CD14-positive monocyte (primary cell): ENCODE measurements around the gene IFI35. TPM values are rescaled to one million over a fixed set of nuclear protein-coding genes. Genes with fewer than 3 reads are reported as not detected.

Experiments
- DNase-seq, 3 donors: peaks; one replicate each; pipeline ENCODE4 v3.0.0-alpha.2; 2011 to 2022
- H2AFZ ChIP-seq: 2 replicates; pipeline ENCODE4 v1.6.0; 2012; ENCODE audit warnings: mild to moderate bottlenecking, low read depth, low read length, inconsistent platforms; ENCODE audit not compliant: insufficient read depth, poor library complexity, severe bottlenecking
- H3K27ac ChIP-seq, 2 donors: 1 replicate in 1 of 2; 2 replicates in 1 of 2; pipeline ENCODE4 v1.5.1; 2012 to 2013; ENCODE audit warnings: low read length in 2 of 2, control low read depth in 1 of 2, inconsistent platforms in 1 of 2, low read depth in 1 of 2, mild to moderate bottlenecking in 1 of 2
- H3K27me3 ChIP-seq, 2 donors: one replicate each; pipeline versions ENCODE4 v1.6.0 to v1.6.1; 2011 to 2013; ENCODE audit warnings: low read length in 2 of 2; ENCODE audit not compliant: control insufficient read depth in 2 of 2, insufficient read depth in 2 of 2
- H3K36me3 ChIP-seq, 2 donors: replicated peaks in 1 of 2; 1 replicate in 1 of 2; 2 replicates in 1 of 2; pipeline versions ENCODE4 v1.5.1 to v1.6.1; 2012 to 2013; ENCODE audit warnings: low read length in 2 of 2, control low read depth in 1 of 2, inconsistent platforms in 1 of 2, mild to moderate bottlenecking in 1 of 2; ENCODE audit not compliant: insufficient read depth in 2 of 2, control insufficient read depth in 1 of 2
- H3K4me1 ChIP-seq, 2 donors: 1 replicate in 1 of 2; 2 replicates in 1 of 2; pipeline versions ENCODE4 v1.5.1 to v1.6.1; 2012 to 2013; ENCODE audit warnings: low read length in 2 of 2, control low read depth in 1 of 2, inconsistent platforms in 1 of 2, mild to moderate bottlenecking in 1 of 2, moderate library complexity in 1 of 2; ENCODE audit not compliant: insufficient read depth in 2 of 2, control insufficient read depth in 1 of 2
- H3K4me2 ChIP-seq: replicated peaks from 2 replicates; pipeline ENCODE3; 2012; ENCODE audit warnings: low read length, moderate library complexity, mild to moderate bottlenecking; ENCODE audit not compliant: poor library complexity, severe bottlenecking; ENCODE audit errors: extremely low read depth
- H3K4me3 ChIP-seq, 3 experiments: fragments of 200-600 bp in 1 of 3; sonication (generic) in 1 of 3; replicated peaks in 1 of 3; 1 replicate in 2 of 3; 2 replicates in 1 of 3; pipeline ENCODE4 v1.5.1; 2011 to 2013; ENCODE audit warnings: low read length in 3 of 3, mild to moderate bottlenecking in 3 of 3, control low read depth in 2 of 3, low read depth in 2 of 3, inconsistent platforms in 1 of 3, moderate library complexity in 1 of 3
- H3K79me2 ChIP-seq: 2 replicates; pipeline ENCODE4 v1.6.0; 2012; ENCODE audit warnings: mild to moderate bottlenecking, control low read depth, inconsistent platforms, low read length, moderate library complexity; ENCODE audit not compliant: insufficient read depth
- H3K9ac ChIP-seq: 2 replicates; pipeline ENCODE4 v1.6.0; 2017; ENCODE audit warnings: low read length, mild to moderate bottlenecking; ENCODE audit not compliant: insufficient read depth, poor library complexity, severe bottlenecking
- H3K9me3 ChIP-seq, 2 donors: replicated peaks in 1 of 2; 1 replicate in 1 of 2; 2 replicates in 1 of 2; pipeline versions ENCODE4 v1.5.1 to v1.6.1; 2012 to 2013; ENCODE audit warnings: low read length in 2 of 2, control low read depth in 1 of 2; ENCODE audit not compliant: control insufficient read depth in 1 of 2, insufficient read depth in 1 of 2
- H4K20me1 ChIP-seq: 2 replicates; pipeline ENCODE4 v1.6.0; 2012; ENCODE audit warnings: mild to moderate bottlenecking, low read length, control low read depth, moderate library complexity; ENCODE audit not compliant: insufficient read depth
- H3K27ac Mint-ChIP-seq, 7 donors: one replicate each; pipeline ENCODE4 v1.8.0; 2020; ENCODE audit warnings: mild to moderate bottlenecking in 7 of 7, mixed read lengths in 7 of 7, moderate library complexity in 6 of 7, inconsistent platforms in 2 of 7
- H3K27me3 Mint-ChIP-seq, 3 donors: one replicate each; pipeline ENCODE4 v1.8.0; 2021 to 2022; ENCODE audit warnings: low read depth in 3 of 3, mild to moderate bottlenecking in 3 of 3, mixed read lengths in 3 of 3, moderate library complexity in 3 of 3, inconsistent platforms in 1 of 3
- H3K36me3 Mint-ChIP-seq, 2 donors: one replicate each; pipeline ENCODE4 v1.8.0; 2020; ENCODE audit warnings: mixed read lengths in 2 of 2, inconsistent platforms in 1 of 2, mild to moderate bottlenecking in 1 of 2
- H3K4me1 Mint-ChIP-seq: one replicate; pipeline ENCODE4 v1.8.0; 2020; ENCODE audit warnings: mild to moderate bottlenecking, mixed read lengths
- H3K4me3 Mint-ChIP-seq, 2 donors: one replicate each; pipeline ENCODE4 v1.8.0; 2020; ENCODE audit warnings: mild to moderate bottlenecking in 2 of 2, mixed read lengths in 2 of 2, moderate library complexity in 1 of 2
- H3K9me3 Mint-ChIP-seq, 7 donors: one replicate each; pipeline ENCODE4 v1.8.0; 2020 to 2022; ENCODE audit warnings: mixed read lengths in 7 of 7, mild to moderate bottlenecking in 6 of 7, moderate library complexity in 6 of 7, inconsistent platforms in 2 of 7
- CTCF ChIP-seq: fragments of 200-600 bp; IDR thresholded peaks from one replicate; pipeline ENCODE4 v1.8.0; 2022; ENCODE audit warnings: antibody characterized with exemption, mild to moderate bottlenecking
- WGBS: methylation state at CpG from one replicate; pipeline ENCODE4 v1.1.5; 2013; ENCODE audit warnings: missing lambda C conversion rate; ENCODE audit not compliant: insufficient coverage; 5-methylcytosine and 5-hydroxymethylcytosine counted together
- intact Hi-C, 2 donors: fragments of 100-400 bp; cut with micrococcal nuclease; formaldehyde crosslinking; loops; one replicate each; pipeline versions ENCODE4 v1.15.0 to v1.15.1; 2023
- polyA plus RNA-seq, 3 donors: library from polyadenylated mRNA; depleted of rRNA in 1 of 3; unstranded in 2 of 3; stranded (reverse) in 1 of 3; fragments of 300-500 nt in 2 of 3; fragments of >200 nt in 1 of 3; fragmentation: Illumina TruSeq in 2 of 3; gene quantifications; 1 replicate in 2 of 3; 2 replicates in 1 of 3; pipeline ENCODE4 v1.2.3, GENCODE V29; 2012 to 2021

IFI35 gene
- polyA plus RNA-seq, 3 donors, result 76.9 to 152 (median 106) TPM

- no peak overlapping the region for H2AFZ ChIP-seq
- H3K9me3 Mint-ChIP-seq, result no peaks in the 10 kb centered on the region
- no peak overlapping the region for H3K27ac ChIP-seq
- TF ChIP-seq CTCF, result no peak
- H3K36me3 ChIP-seq, result peaks cover 39 to 55% of the 10 kb centered on the region in 2 donors
- no peaks in the 10 kb centered on the region for H3K27me3 Mint-ChIP-seq
- H4K20me1 ChIP-seq, result peaks cover 21% of the 10 kb centered on the region
- no peak overlapping the region for H3K4me3 Mint-ChIP-seq
- no peak for DNase-seq
- H3K27ac Mint-ChIP-seq, result peak overlapping the region in 2 of 7 donors; percentile 16 to 18
- peaks cover 54 to 60% of the 10 kb centered on the region in 2 donors for H3K36me3 Mint-ChIP-seq
- no peaks in the 10 kb centered on the region for H3K9me3 ChIP-seq
- no peaks in the 10 kb centered on the region for H3K27me3 ChIP-seq
- WGBS, result 94% methylated on average over 10 of the region's 15 CpGs
- peaks cover 26% of the 10 kb centered on the region in 2 donors for H3K4me1 ChIP-seq
- H3K79me2 ChIP-seq, result peaks cover 28% of the 10 kb centered on the region
- no peak overlapping the region for H3K4me2 ChIP-seq
- no peak overlapping the region for H3K4me3 ChIP-seq
- intact Hi-C loops, result loop anchor here in 1 of 2 donors (10.0 kb wide), 1 partner anchor 113 kb away; the partner anchor contains the start of gene BRCA1
- H3K9ac ChIP-seq, result no peak overlapping the region
- H3K4me1 Mint-ChIP-seq, result peaks cover 48% of the 10 kb centered on the region
Observed at GRCh38 chr17:43011728-43012472, 5.3 kb downstream of the IFI35 start.

DNA sequence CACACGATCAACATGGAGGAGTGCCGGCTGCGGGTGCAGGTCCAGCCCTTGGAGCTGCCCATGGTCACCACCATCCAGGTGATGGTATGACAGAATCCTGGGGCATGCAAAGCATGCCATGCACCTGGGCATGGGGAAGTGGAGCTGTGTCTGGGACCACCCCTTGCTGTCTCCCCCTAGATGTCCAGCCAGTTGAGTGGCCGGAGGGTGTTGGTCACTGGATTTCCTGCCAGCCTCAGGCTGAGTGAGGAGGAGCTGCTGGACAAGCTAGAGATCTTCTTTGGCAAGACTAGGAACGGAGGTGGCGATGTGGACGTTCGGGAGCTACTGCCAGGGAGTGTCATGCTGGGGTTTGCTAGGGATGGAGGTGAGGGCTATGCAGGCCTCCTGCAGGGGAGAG, 6.7 kb downstream of the IFI35 start:
- H3K27me3 Mint-ChIP-seq, result no peaks in the 10 kb centered on the region

More for the DNA sequence above, 6.7 kb downstream of the IFI35 start:
- no peaks in the 10 kb centered on the region for H3K27me3 ChIP-seq
- DNase-seq, result no peak
- no peak overlapping the region for H3K9ac ChIP-seq
- H2AFZ ChIP-seq, result no peak overlapping the region
- intact Hi-C loops, result loop anchor here in 1 of 2 donors (10.0 kb wide), 1 partner anchor 112 kb away; the partner anchor contains the start of gene BRCA1
- H3K36me3 ChIP-seq, result peaks cover 39 to 55% of the 10 kb centered on the region in 2 donors
- Mint-ChIP-seq H3K4me1 (peaks cover 44% of the 10 kb centered on the region), H3K27ac (peak overlapping the region in 1 of 7 donors; percentile 29), H3K4me3 (no peak overlapping the region), H3K36me3 (peaks cover 58 to 60% of the 10 kb centered on the region in 2 donors), H3K9me3 (no peaks in the 10 kb centered on the region)
- no peak overlapping the region for H3K4me3 ChIP-seq
- TF ChIP-seq CTCF, result no peak
- peaks cover 18% of the 10 kb centered on the region for H3K79me2 ChIP-seq
- H4K20me1 ChIP-seq, result peaks cover 24% of the 10 kb centered on the region
- H3K4me1 ChIP-seq, result peaks cover 23 to 24% of the 10 kb centered on the region in 2 donors
- peak overlapping the region in 1 of 2 donors; percentile 55 for H3K27ac ChIP-seq
- WGBS, result 93% methylated on average over 8 of the region's 8 CpGs
- no peaks in the 10 kb centered on the region for H3K9me3 ChIP-seq
- H3K4me2 ChIP-seq, result no peak overlapping the region
